H7 (cell line): ENCODE results near the gene TMC7. TPM values are rescaled to one million over a fixed set of nuclear protein-coding genes. Genes with fewer than 3 reads are reported as not detected.

Experiments used
- DNase-seq: peaks from one replicate; pipeline ENCODE4 v3.0.0; 2012
- H3K27me3 ChIP-seq: 2 replicates; pipeline ENCODE4 v1.6.0; 2011; ENCODE audit warnings: mild to moderate bottlenecking, low read length; ENCODE audit not compliant: control insufficient read depth, insufficient read depth
- H3K36me3 ChIP-seq: replicated peaks from 2 replicates; pipeline ENCODE4 v1.5.1; 2011; ENCODE audit warnings: low read length; ENCODE audit not compliant: control insufficient read depth, insufficient read depth
- H3K4me3 ChIP-seq: 2 replicates; pipeline ENCODE4 v1.5.1; 2011; ENCODE audit warnings: low read depth, mild to moderate bottlenecking, control low read depth, low read length, moderate library complexity; ENCODE audit not compliant: insufficient read depth
- total RNA-seq: library from RNA; depleted of rRNA; stranded (reverse); fragments of >200 nt; shearing (Covaris generic); gene quantifications from 2 replicates; pipeline ENCODE4 v1.2.3, GENCODE V29; 2014

TMC7 gene
- total RNA-seq, 1 experiment from 2014 or later: 1.6 TPM

GRCh38 chr16:19033761-19034160 is 50.0 kb downstream of the TMC7 start:
- H3K4me3 ChIP-seq: no peak overlapping the region
- DNase-seq: no peak
- no peaks in the 10 kb centered on the region for H3K36me3 ChIP-seq

GRCh38 chr16:19040400-19040799 is 56.7 kb downstream of the TMC7 start:
- Histone ChIP-seq H3K27me3 (no peaks in the 10 kb centered on the region), H3K4me3 (no peak overlapping the region), H3K36me3 (no peaks in the 10 kb centered on the region)
- DNase-seq: no peak

More at GRCh38 chr16:19033761-19034160, 50.0 kb downstream of the TMC7 start:
- no peaks in the 10 kb centered on the region for H3K27me3 ChIP-seq

GRCh38 chr16:19044769-19045168 is 61.0 kb downstream of the TMC7 start:
- Histone ChIP-seq H3K4me3 (no peak overlapping the region), H3K27me3 (no peaks in the 10 kb centered on the region), H3K36me3 (no peaks in the 10 kb centered on the region)
- no peak for DNase-seq

- no peak overlapping the region for H3K4me3 ChIP-seq
- H3K36me3 ChIP-seq: no peaks in the 10 kb centered on the region
- H3K27me3 ChIP-seq: no peaks in the 10 kb centered on the region
- DNase-seq: no peak
These were observed 62.3 kb downstream of the TMC7 start for GRCh38 chr16:19046062-19046461.

GRCh38 chr16:19062706-19063105 is 79.0 kb downstream of the TMC7 start:
- no peaks in the 10 kb centered on the region for H3K36me3 ChIP-seq
- H3K27me3 ChIP-seq: no peaks in the 10 kb centered on the region
- no peak for DNase-seq
- H3K4me3 ChIP-seq: no peak overlapping the region

- no peak for DNase-seq
- Histone ChIP-seq H3K4me3 (no peak overlapping the region), H3K36me3 (no peaks in the 10 kb centered on the region), H3K27me3 (no peaks in the 10 kb centered on the region)
These were observed 83.2 kb downstream of the TMC7 start for GRCh38 chr16:19066988-19067348.

- Histone ChIP-seq H3K27me3 (no peaks in the 10 kb centered on the region), H3K4me3 (peak within 1 kb of the TSS; percentile 84), H3K36me3 (no peaks in the 10 kb centered on the region)
- peak; percentile 97 for DNase-seq
These were observed 83.9 kb downstream of the TMC7 start, which contains the start of gene COQ7 for GRCh38 chr16:19067349-19068236. COQ7 (plus strand) TSS chr16:19067614; CDS start chr16:19067665, 51 bp downstream.

GRCh38 chr16:19068237-19068815 is 84.6 kb downstream of the TMC7 start:
- peak overlapping the region; percentile 84 for H3K4me3 ChIP-seq
- H3K36me3 ChIP-seq: no peaks in the 10 kb centered on the region
- no peaks in the 10 kb centered on the region for H3K27me3 ChIP-seq
- no peak for DNase-seq

GRCh38 chr16:19071811-19072777 is 88.4 kb downstream of the TMC7 start:
- Histone ChIP-seq H3K4me3 (no peak overlapping the region), H3K27me3 (no peaks in the 10 kb centered on the region), H3K36me3 (no peaks in the 10 kb centered on the region; the same call in none of the 2 replicates)
- DNase-seq: peak; percentile 62

GRCh38 chr16:19073344-19073743 is 89.6 kb downstream of the TMC7 start:
- Histone ChIP-seq H3K27me3 (no peaks in the 10 kb centered on the region), H3K36me3 (no peaks in the 10 kb centered on the region; the same call in none of the 2 replicates), H3K4me3 (no peak overlapping the region)
- no peak for DNase-seq

GRCh38 chr16:19073863-19074262 is 90.1 kb downstream of the TMC7 start:
- Histone ChIP-seq H3K27me3 (no peaks in the 10 kb centered on the region), H3K4me3 (no peak overlapping the region), H3K36me3 (no peaks in the 10 kb centered on the region; the same call in none of the 2 replicates)
- no peak for DNase-seq

- Histone ChIP-seq H3K36me3 (no peaks in the 10 kb centered on the region; the same call in none of the 2 replicates), H3K27me3 (no peaks in the 10 kb centered on the region)
These were observed 91.8 kb downstream of the TMC7 start for GRCh38 chr16:19075511-19075910.

GRCh38 chr16:19077879-19078278 is 94.1 kb downstream of the TMC7 start:
- Histone ChIP-seq H3K27me3 (no peaks in the 10 kb centered on the region), H3K4me3 (no peak overlapping the region), H3K36me3 (no peaks in the 10 kb centered on the region; the same call in none of the 2 replicates)
- no peak for DNase-seq

More at GRCh38 chr16:19075511-19075910, 91.8 kb downstream of the TMC7 start:
- no peak overlapping the region for H3K4me3 ChIP-seq
- no peak for DNase-seq

- no peak for DNase-seq
- H3K36me3 ChIP-seq: no peaks in the 10 kb centered on the region
- no peak overlapping the region for H3K4me3 ChIP-seq
- peaks cover 8% of the 10 kb centered on the region for H3K27me3 ChIP-seq
These were observed 99.9 kb downstream of the TMC7 start for GRCh38 chr16:19083670-19084069.
